BJ (cell line): ENCODE measurements around the gene KLF11. TPM values are rescaled to one million over a fixed set of nuclear protein-coding genes. Genes with fewer than 3 reads are reported as not detected.

Experiments used
- CTCF ChIA-PET: fragments of 350-600 bp; formaldehyde crosslinking; extraction: SDS; loops from one replicate; lab custom pipeline; 2021; ENCODE audit warnings: antibody characterized with exemption, inconsistent platforms; lab: Yijun Ruan, JAX
- POLR2A ChIA-PET: fragments of 300-600 bp; sonication (Branson Sonifier 250); formaldehyde crosslinking; extraction: SDS; loops from one replicate; lab custom pipeline; 2021; ENCODE audit warnings: antibody characterized with exemption; lab: Charles Lee
- DNase-seq: peaks from one replicate; pipeline ENCODE4 v3.0.0-alpha.2; 2011; ENCODE audit warnings: low read depth
- H3K27me3 ChIP-seq: 2 replicates; pipeline ENCODE4 v1.6.0; 2011; ENCODE audit warnings: low read length; ENCODE audit not compliant: control insufficient read depth, insufficient read depth
- H3K36me3 ChIP-seq: 2 replicates; pipeline ENCODE4 v1.5.1; 2011; ENCODE audit warnings: low read length; ENCODE audit not compliant: control insufficient read depth, insufficient read depth
- H3K4me3 ChIP-seq: 2 replicates; pipeline ENCODE4 v1.5.1; 2011; ENCODE audit warnings: low read depth, mild to moderate bottlenecking, control low read depth, low read length
- polyA plus RNA-seq: library from polyadenylated mRNA; depleted of rRNA; stranded (reverse); fragments of >200 nt; gene quantifications from 2 replicates; pipeline ENCODE4 v1.2.3, GENCODE V29; 2011
- TF ChIP-seq, protein P1 (sequence below): IDR thresholded peaks from 2 replicates; pipeline ENCODE4 v1.5.1; 2011; ENCODE audit warnings: low read depth, mild to moderate bottlenecking, control low read depth, inconsistent platforms, low read length, moderate library complexity; ENCODE audit not compliant: insufficient read depth

KLF11 gene
- polyA plus RNA-seq, 1 experiment, result 21.7 TPM

DNA sequence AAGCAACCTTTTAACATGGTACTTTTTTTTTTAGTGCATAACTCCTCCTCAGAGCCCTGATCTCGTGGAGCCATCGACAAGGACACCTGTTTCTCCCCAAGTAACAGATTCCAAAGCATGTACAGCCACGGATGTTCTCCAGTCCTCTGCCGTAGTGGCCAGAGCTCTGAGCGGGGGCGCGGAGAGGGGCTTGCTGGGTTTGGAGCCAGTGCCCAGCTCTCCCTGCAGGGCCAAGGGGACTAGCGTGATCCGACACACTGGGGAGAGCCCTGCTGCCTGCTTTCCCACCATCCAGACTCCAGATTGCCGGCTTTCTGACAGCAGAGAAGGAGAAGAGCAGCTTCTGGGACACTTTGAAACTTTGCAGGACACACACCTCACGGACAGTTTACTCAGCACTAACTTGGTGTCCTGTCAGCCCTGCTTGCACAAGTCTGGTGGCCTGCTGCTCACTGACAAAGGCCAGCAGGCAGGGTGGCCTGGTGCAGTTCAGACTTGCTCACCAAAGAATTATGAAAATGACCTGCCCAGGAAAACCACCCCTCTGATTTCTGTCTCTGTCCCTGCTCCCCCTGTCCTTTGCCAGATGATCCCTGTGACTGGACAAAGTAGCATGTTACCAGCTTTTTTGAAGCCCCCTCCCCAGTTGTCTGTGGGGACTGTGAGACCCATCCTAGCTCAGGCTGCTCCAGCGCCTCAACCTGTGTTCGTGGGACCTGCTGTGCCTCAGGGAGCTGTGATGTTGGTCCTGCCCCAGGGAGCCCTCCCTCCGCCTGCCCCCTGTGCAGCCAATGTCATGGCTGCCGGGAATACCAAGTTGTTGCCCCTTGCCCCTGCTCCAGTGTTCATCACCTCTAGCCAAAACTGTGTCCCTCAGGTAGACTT lies 4.5 kb downstream of the KLF11 start:
- DNase-seq, result no peak
- no peak overlapping the region for H3K4me3 ChIP-seq
- peaks cover 12% of the 10 kb centered on the region for H3K36me3 ChIP-seq
- TF ChIP-seq, protein P1, sequence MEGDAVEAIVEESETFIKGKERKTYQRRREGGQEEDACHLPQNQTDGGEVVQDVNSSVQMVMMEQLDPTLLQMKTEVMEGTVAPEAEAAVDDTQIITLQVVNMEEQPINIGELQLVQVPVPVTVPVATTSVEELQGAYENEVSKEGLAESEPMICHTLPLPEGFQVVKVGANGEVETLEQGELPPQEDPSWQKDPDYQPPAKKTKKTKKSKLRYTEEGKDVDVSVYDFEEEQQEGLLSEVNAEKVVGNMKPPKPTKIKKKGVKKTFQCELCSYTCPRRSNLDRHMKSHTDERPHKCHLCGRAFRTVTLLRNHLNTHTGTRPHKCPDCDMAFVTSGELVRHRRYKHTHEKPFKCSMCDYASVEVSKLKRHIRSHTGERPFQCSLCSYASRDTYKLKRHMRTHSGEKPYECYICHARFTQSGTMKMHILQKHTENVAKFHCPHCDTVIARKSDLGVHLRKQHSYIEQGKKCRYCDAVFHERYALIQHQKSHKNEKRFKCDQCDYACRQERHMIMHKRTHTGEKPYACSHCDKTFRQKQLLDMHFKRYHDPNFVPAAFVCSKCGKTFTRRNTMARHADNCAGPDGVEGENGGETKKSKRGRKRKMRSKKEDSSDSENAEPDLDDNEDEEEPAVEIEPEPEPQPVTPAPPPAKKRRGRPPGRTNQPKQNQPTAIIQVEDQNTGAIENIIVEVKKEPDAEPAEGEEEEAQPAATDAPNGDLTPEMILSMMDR, result no peak
- ChIA-PET CTCF (interaction anchor here (0.7 to 9.6 kb wide), 17 partner anchors 10 to 387 kb away, joined by 3 to 91 read pairs (median 4); no protein-coding TSS in a partner anchor), POLR2A (no interaction called here)
- H3K27me3 ChIP-seq, result no peaks in the 10 kb centered on the region

DNA sequence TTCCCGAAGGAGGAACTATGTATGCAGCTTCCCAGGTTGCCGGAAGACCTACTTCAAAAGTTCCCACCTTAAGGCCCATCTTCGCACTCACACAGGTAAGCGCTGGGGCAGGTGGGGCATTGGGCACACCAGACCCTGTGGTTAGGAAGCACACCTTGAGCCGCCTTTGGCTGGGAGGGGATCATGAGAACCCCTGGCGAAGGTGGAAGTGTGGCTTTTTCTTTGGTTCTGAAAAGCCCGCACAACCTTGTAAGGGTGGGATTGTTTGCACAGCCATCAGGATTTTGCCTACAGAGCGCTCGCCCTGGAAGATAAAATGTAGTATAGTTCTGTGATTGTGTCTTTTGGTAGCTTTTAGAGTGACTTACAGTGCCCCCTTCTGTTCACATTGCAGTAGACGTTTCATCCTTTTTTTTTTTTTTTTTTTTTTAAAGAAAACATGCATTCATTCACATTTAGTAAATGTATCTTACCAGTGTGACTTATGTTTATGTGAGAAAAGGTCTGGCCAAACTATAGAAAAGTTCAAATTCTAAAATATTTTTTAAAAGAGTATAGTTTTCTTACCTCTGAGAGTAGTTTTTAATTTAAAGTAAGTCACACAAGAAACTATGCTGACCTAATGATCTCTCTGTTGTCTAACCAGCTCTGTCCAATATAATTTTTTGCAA lies 5.3 kb downstream of the KLF11 start:
- TF ChIP-seq, protein P1, result peak; percentile 57
- no peak overlapping the region for H3K4me3 ChIP-seq
- no peaks in the 10 kb centered on the region for H3K27me3 ChIP-seq
- POLR2A ChIA-PET, result no interaction called here
- CTCF ChIA-PET, result interaction anchor here (0.7 to 9.6 kb wide), 16 partner anchors 9 to 378 kb away, joined by 3 to 91 read pairs (median 4); no protein-coding TSS in a partner anchor
- no peak for DNase-seq
- H3K36me3 ChIP-seq, result peaks cover 14% of the 10 kb centered on the region

DNA sequence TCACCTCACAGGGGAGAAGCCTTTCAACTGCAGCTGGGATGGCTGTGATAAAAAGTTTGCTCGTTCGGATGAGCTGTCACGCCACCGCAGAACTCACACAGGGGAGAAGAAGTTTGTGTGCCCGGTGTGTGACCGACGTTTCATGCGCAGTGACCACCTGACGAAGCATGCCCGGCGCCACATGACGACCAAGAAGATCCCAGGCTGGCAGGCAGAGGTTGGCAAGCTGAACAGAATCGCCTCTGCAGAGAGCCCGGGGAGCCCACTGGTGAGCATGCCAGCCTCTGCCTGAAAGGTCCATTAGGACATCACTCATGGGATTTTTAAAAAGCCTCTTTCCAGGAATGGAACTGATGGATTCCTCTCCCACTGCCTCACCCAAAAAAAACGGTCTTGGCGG lies 8.9 kb downstream of the KLF11 start:
- DNase-seq, result no peak
- H3K4me3 ChIP-seq, result no peak overlapping the region
- POLR2A ChIA-PET, result no interaction called here
- TF ChIP-seq, protein P1, result no peak
- CTCF ChIA-PET, result interaction anchor here (0.7 to 9.6 kb wide), 6 partner anchors 20 to 280 kb away, joined by 3 to 91 read pairs (median 6); no protein-coding TSS in a partner anchor
- H3K27me3 ChIP-seq, result no peaks in the 10 kb centered on the region
- peaks cover 21% of the 10 kb centered on the region for H3K36me3 ChIP-seq

DNA sequence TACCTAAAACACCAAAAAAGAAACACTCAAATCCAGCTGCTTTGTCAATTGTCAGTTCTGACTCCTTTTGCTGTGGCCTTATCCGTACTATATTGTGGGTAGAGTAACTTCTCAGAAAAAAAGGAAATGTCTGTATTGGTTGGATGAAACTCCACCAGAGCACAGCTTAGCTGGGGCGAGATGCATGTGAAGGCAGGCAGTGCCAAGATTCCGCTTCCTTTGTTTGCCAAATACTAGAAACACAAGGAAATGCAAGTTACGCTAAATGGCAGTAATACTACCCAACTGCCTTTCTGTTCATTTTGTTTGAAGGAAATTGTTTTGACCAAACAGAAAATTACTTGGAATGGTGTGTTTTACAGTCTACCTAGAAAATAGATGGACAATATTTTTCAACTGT lies 10.0 kb downstream of the KLF11 start:
- DNase-seq, result no peak
- POLR2A ChIA-PET, result no interaction called here
- TF ChIP-seq, protein P1, result no peak

DNA sequence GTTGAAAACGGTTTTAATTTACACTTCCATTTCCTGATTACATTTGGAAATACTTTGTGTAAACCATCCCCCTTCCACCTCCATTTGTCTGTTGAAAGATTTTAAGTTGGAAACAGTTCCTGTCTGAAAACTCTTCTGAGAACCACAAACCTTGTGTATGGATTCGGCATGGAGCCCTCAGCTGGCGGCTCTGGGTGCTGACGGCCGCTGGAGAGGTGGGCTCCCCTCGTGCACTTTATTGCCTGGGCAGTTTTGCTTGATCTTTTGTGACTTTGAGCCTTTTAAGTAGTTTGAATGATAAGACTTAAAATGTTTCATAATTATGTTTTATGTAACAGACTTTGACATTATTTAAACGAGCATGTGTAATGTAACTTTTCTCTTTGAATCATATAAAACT lies 11.1 kb downstream of the KLF11 start:
- DNase-seq, result no peak
- Histone ChIP-seq H3K36me3 (peaks cover 12% of the 10 kb centered on the region), H3K4me3 (no peak overlapping the region), H3K27me3 (no peaks in the 10 kb centered on the region)
- POLR2A ChIA-PET, result no interaction called here
- CTCF ChIA-PET, result interaction anchor here (1.1 kb wide), 1 partner anchor 381 kb away, joined by 3 read pairs; no protein-coding TSS in a partner anchor
- TF ChIP-seq, protein P1, result no peak

More for the DNA sequence above, 10.0 kb downstream of the KLF11 start:
- CTCF ChIA-PET, result interaction anchor here (1.0 to 9.6 kb wide), 8 partner anchors 19 to 382 kb away, joined by 3 to 91 read pairs (median 4); no protein-coding TSS in a partner anchor
- Histone ChIP-seq H3K27me3 (no peaks in the 10 kb centered on the region), H3K36me3 (peaks cover 16% of the 10 kb centered on the region), H3K4me3 (no peak overlapping the region)
